Breast epithelium (tissue), 4 donors: ENCODE results near the gene ASTN2. TPM values are rescaled to one million over a fixed set of nuclear protein-coding genes. Genes with fewer than 3 reads are reported as not detected.

Source experiments
- DNase-seq, 2 donors: peaks; one replicate each; pipeline ENCODE4 v3.0.0-alpha.2; 2019; ENCODE audit warnings: low spot score in 2 of 2
- H3K27ac ChIP-seq, 2 donors: fragments of 200-600 bp; sonication (generic) in 1 of 2; one replicate each; pipeline ENCODE4 v1.5.1; 2016 to 2019; ENCODE audit warnings: mild to moderate bottlenecking in 1 of 2
- H3K27me3 ChIP-seq, 2 donors: fragments of 200-600 bp; sonication (generic) in 1 of 2; one replicate each; pipeline versions ENCODE4 v1.5.1 to v1.6.0; 2017 to 2019; ENCODE audit warnings: control low read depth in 1 of 2, mild to moderate bottlenecking in 1 of 2
- H3K36me3 ChIP-seq: fragments of 200-600 bp; one replicate; pipeline ENCODE4 v1.5.1; 2019
- H3K4me1 ChIP-seq, 2 donors: fragments of 200-600 bp; sonication (generic); one replicate each; pipeline ENCODE4 v1.5.1; 2016 to 2019; ENCODE audit warnings: control low read depth in 1 of 2
- H3K4me3 ChIP-seq, 3 donors: fragments of 200-600 bp; sonication (generic); 1 replicate in 2 of 3; 2 replicates in 1 of 3; pipeline ENCODE4 v1.5.1; 2016 to 2019; ENCODE audit warnings: mild to moderate bottlenecking in 3 of 3, moderate library complexity in 2 of 3
- H3K9me3 ChIP-seq, 2 donors: fragments of 200-600 bp; sonication (generic) in 1 of 2; one replicate each; pipeline ENCODE4 v1.5.1; 2016 to 2019; ENCODE audit warnings: control low read depth in 1 of 2
- CTCF ChIP-seq, 3 donors: fragments of 450-650 bp; IDR thresholded peaks; one replicate each; pipeline ENCODE4 v1.5.1; 2016 to 2017; ENCODE audit warnings: antibody characterized with exemption in 3 of 3, mild to moderate bottlenecking in 3 of 3, moderate library complexity in 3 of 3
- POLR2A ChIP-seq: fragments of 450-650 bp; IDR thresholded peaks from one replicate; pipeline ENCODE4 v1.6.1; 2016; ENCODE audit warnings: antibody characterized with exemption, mild to moderate bottlenecking, moderate library complexity
- POLR2AphosphoS5 ChIP-seq, 3 donors: sonication (generic); formaldehyde crosslinking; IDR thresholded peaks; one replicate each; pipeline ENCODE4 v1.6.1; 2017; ENCODE audit warnings: antibody characterized with exemption in 3 of 3
- intact Hi-C: fragments of 100-400 bp; cut with DNase I; formaldehyde crosslinking; loops from one replicate; pipeline ENCODE4 v1.15.1; 2023; ENCODE audit warnings: low total_unique reads
- total RNA-seq, 3 donors: library from RNA; depleted of rRNA; stranded (reverse); fragments of >200 nt; gene quantifications; one replicate each; pipeline ENCODE4 v1.1.0, GENCODE V29; 2016

ASTN2 gene
- total RNA-seq, 3 donors from 2014 or later = 9.1 to 13.8 (median 9.8) TPM

- H3K4me1 ChIP-seq = no peaks in the 10 kb centered on the region
- no peak overlapping the region for H3K4me3 ChIP-seq
- no peaks in the 10 kb centered on the region for H3K36me3 ChIP-seq
- intact Hi-C loops = no loop called here
- TF ChIP-seq CTCF (IDR thresholded peaks at IDR 0.05) = no peak
- no peak for TF ChIP-seq POLR2AphosphoS5 (IDR thresholded peaks at IDR 0.05)
- TF ChIP-seq POLR2A = no peak
- no peaks in the 10 kb centered on the region for H3K9me3 ChIP-seq
- no peaks in the 10 kb centered on the region for H3K27me3 ChIP-seq
- no peak for DNase-seq
- H3K27ac ChIP-seq = no peak overlapping the region
Observed at GRCh38 chr9:116468369-116468768, 946.5 kb downstream of the ASTN2 start.

- TF ChIP-seq CTCF (IDR thresholded peaks at IDR 0.05) (no peak), POLR2AphosphoS5 (IDR thresholded peaks at IDR 0.05) (no peak), POLR2A (no peak)
- no peaks in the 10 kb centered on the region for H3K4me1 ChIP-seq
Observed at GRCh38 chr9:116467740-116468351, 947.0 kb downstream of the ASTN2 start.

GRCh38 chr9:116466271-116467235, 948.3 kb downstream of the ASTN2 start:
- no peak for DNase-seq
- no peak for TF ChIP-seq POLR2A
- no peak for TF ChIP-seq CTCF (IDR thresholded peaks at IDR 0.05)
- TF ChIP-seq POLR2AphosphoS5 (IDR thresholded peaks at IDR 0.05) = no peak
- Histone ChIP-seq H3K4me3 (no peak overlapping the region), H3K27me3 (no peaks in the 10 kb centered on the region), H3K27ac (no peak overlapping the region), H3K36me3 (no peaks in the 10 kb centered on the region), H3K9me3 (no peaks in the 10 kb centered on the region), H3K4me1 (no peaks in the 10 kb centered on the region)
- intact Hi-C loops = no loop called here

More at GRCh38 chr9:116467740-116468351, 947.0 kb downstream of the ASTN2 start:
- Histone ChIP-seq H3K27ac (no peak overlapping the region), H3K36me3 (no peaks in the 10 kb centered on the region), H3K27me3 (no peaks in the 10 kb centered on the region), H3K9me3 (no peaks in the 10 kb centered on the region), H3K4me3 (no peak overlapping the region)
- intact Hi-C loops = no loop called here
- DNase-seq = no peak

- intact Hi-C loops = no loop called here
Observed at GRCh38 chr9:116465576-116466270, 949.1 kb downstream of the ASTN2 start.

More at GRCh38 chr9:116465576-116466270, 949.1 kb downstream of the ASTN2 start:
- H3K4me1 ChIP-seq = no peaks in the 10 kb centered on the region
- H3K9me3 ChIP-seq = no peaks in the 10 kb centered on the region
- H3K27ac ChIP-seq = no peak overlapping the region
- H3K4me3 ChIP-seq = no peak overlapping the region
- H3K27me3 ChIP-seq = no peaks in the 10 kb centered on the region
- no peak for DNase-seq
- H3K36me3 ChIP-seq = no peaks in the 10 kb centered on the region
- TF ChIP-seq POLR2AphosphoS5 (IDR thresholded peaks at IDR 0.05) (no peak), POLR2A (no peak), CTCF (IDR thresholded peaks at IDR 0.05) (no peak)
